HEK293 (cell line): ENCODE results near the gene GPATCH4.

Experiments used
- CTCF ChIA-PET: fragments of 350-600 bp; formaldehyde crosslinking; extraction: SDS; loops from one replicate; lab custom pipeline; 2021; ENCODE audit warnings: antibody characterized with exemption; lab: Yijun Ruan, JAX
- POLR2A ChIA-PET: fragments of 300-600 bp; formaldehyde crosslinking; extraction: SDS; loops from one replicate; lab custom pipeline; 2020; ENCODE audit warnings: antibody characterized with exemption, inconsistent platforms; lab: Yijun Ruan, JAX
- H3K27ac ChIP-seq: fragments of 200-500 bp; sonication (Bioruptor generic); 2 replicates; pipeline ENCODE4 v1.5.1; 2014; ENCODE audit warnings: low read depth, low read length, control low read depth, inconsistent platforms; ENCODE audit errors: extremely low read depth
- H3K36me3 ChIP-seq, 2 experiments: fragments of 200-500 bp in 1 of 2; sonication (Bioruptor generic) in 1 of 2; 1 replicate in 1 of 2; 2 replicates in 1 of 2; pipeline ENCODE4 v1.5.1; 2014 to 2017; ENCODE audit warnings: inconsistent platforms in 2 of 2, low read length in 2 of 2; ENCODE audit not compliant: control insufficient read depth in 2 of 2, insufficient read depth in 1 of 2
- H3K4me1 ChIP-seq: fragments of 200-500 bp; sonication (Bioruptor generic); 2 replicates; pipeline ENCODE4 v1.5.1; 2014; ENCODE audit warnings: mild to moderate bottlenecking, low read length, inconsistent platforms; ENCODE audit not compliant: control insufficient read depth, insufficient read depth
- H3K4me3 ChIP-seq: 2 replicates; pipeline ENCODE4 v1.5.1; 2011; ENCODE audit warnings: low read depth, mild to moderate bottlenecking, control low read depth, low read length, moderate library complexity
- H3K9me3 ChIP-seq: fragments of 200-500 bp; sonication (Bioruptor generic); 2 replicates; pipeline ENCODE4 v1.5.1; 2014; ENCODE audit warnings: low read depth, low read length, inconsistent platforms; ENCODE audit not compliant: control insufficient read depth, insufficient read depth
- GLIS1 ChIP-seq: fragments of 450-650 bp; formaldehyde crosslinking; IDR thresholded peaks from 2 replicates; pipeline ENCODE4 v1.5.1; 2016; ENCODE audit warnings: missing biosample characterization, missing genetic modification characterization
- KLF1 ChIP-seq: fragments of 450-650 bp; formaldehyde crosslinking; IDR thresholded peaks from 2 replicates; pipeline ENCODE4 v1.5.1; 2016; ENCODE audit warnings: missing biosample characterization, missing genetic modification characterization
- ZNF2 ChIP-seq: fragments of 450-650 bp; formaldehyde crosslinking; IDR thresholded peaks from 2 replicates; pipeline ENCODE4 v1.5.1; 2016; ENCODE audit warnings: missing biosample characterization, missing genetic modification characterization
- ZNF248 ChIP-seq: fragments of 450-650 bp; formaldehyde crosslinking; IDR thresholded peaks from 2 replicates; pipeline ENCODE4 v1.5.1; 2017; ENCODE audit warnings: missing biosample characterization, missing genetic modification characterization
- ZNF335 ChIP-seq: fragments of 450-650 bp; formaldehyde crosslinking; conservative IDR thresholded peaks from 2 replicates; pipeline ENCODE4 v1.5.1; 2016; ENCODE audit warnings: missing biosample characterization, missing genetic modification characterization
- ZNF366 ChIP-seq: fragments of 450-650 bp; formaldehyde crosslinking; conservative IDR thresholded peaks from 2 replicates; pipeline ENCODE4 v1.5.1; 2016; ENCODE audit warnings: missing biosample characterization, missing genetic modification characterization
- ZNF555 ChIP-seq: fragments of 450-650 bp; formaldehyde crosslinking; conservative IDR thresholded peaks from 2 replicates; pipeline ENCODE4 v1.5.1; 2017; ENCODE audit warnings: missing biosample characterization, mild to moderate bottlenecking, missing genetic modification characterization, inconsistent platforms
- ZNF654 ChIP-seq: fragments of 450-650 bp; formaldehyde crosslinking; IDR thresholded peaks from 2 replicates; pipeline ENCODE4 v1.5.1; 2016; ENCODE audit warnings: low read depth, missing biosample characterization, missing genetic modification characterization
- ZNF707 ChIP-seq: fragments of 450-650 bp; formaldehyde crosslinking; IDR thresholded peaks from 2 replicates; pipeline ENCODE4 v1.5.1; 2016; ENCODE audit warnings: missing biosample characterization, missing genetic modification characterization
- ZSCAN16 ChIP-seq: fragments of 450-650 bp; formaldehyde crosslinking; IDR thresholded peaks from 2 replicates; pipeline ENCODE4 v1.5.1; 2016; ENCODE audit warnings: missing biosample characterization, missing genetic modification characterization
- ZXDB ChIP-seq: fragments of 450-650 bp; formaldehyde crosslinking; IDR thresholded peaks from 2 replicates; pipeline ENCODE4 v1.5.1; 2016; ENCODE audit warnings: missing biosample characterization, missing genetic modification characterization
- TF ChIP-seq, protein P1 (sequence below): fragments of 450-650 bp; formaldehyde crosslinking; IDR thresholded peaks from 2 replicates; pipeline ENCODE4 v1.5.1; 2016; ENCODE audit warnings: missing biosample characterization, missing genetic modification characterization
- TF ChIP-seq, protein P2 (sequence below): fragments of 450-650 bp; formaldehyde crosslinking; optimal IDR thresholded peaks from 2 replicates; pipeline ENCODE3; 2016; ENCODE audit warnings: missing biosample characterization, mild to moderate bottlenecking, missing genetic modification characterization
- TF ChIP-seq, protein P3 (sequence below): fragments of 450-650 bp; formaldehyde crosslinking; IDR thresholded peaks from 2 replicates; pipeline ENCODE4 v1.5.1; 2017; ENCODE audit warnings: missing biosample characterization, missing genetic modification characterization
- TF ChIP-seq, protein P4 (sequence below): fragments of 450-650 bp; formaldehyde crosslinking; IDR thresholded peaks from 2 replicates; pipeline ENCODE4 v1.5.1; 2016; ENCODE audit warnings: missing biosample characterization, missing genetic modification characterization, borderline replicate concordance
- TF ChIP-seq, protein P5 (sequence below): fragments of 450-650 bp; formaldehyde crosslinking; IDR thresholded peaks from 2 replicates; pipeline ENCODE4 v1.5.1; 2017; ENCODE audit warnings: missing biosample characterization, mild to moderate bottlenecking, missing genetic modification characterization, moderate library complexity

GPATCH4 gene

DNA sequence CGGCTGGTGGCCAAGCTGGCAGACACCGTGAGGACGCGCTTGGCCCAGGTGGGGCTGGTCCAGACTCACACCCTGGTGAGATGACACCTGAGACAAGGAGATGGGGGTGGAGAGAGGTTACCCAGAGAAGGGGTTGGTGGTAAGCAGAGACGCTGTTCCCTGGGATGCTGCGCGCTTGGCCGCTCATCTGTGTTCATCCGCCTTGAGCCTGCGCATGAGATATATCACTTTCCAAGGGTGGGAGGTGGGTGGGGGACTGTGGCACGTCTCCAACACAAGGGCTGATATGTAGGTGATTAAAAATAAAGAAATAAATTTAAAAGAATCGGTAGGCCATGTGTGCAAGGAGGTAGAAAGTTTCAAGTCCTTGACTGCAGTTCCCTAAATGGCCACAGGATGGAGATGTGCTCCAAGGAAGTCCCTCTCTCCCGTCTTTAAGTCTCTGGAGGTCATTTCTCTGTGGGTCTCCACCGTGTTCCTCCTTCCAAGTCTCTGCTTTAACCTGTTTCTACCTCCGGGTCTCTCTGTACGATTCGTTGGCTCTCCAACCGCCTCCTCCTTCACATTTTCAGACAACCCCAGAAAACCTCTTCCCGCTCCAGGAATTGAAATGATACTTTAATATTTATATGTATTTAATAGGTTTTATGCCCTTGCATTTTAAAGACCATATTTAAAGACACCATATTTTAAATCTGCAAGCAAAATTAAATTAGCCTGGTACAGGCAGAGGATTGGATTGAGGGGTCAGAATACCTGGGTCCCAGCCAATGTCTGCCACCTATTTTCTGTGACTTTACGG lies 17.3 kb downstream of the GPATCH4 start:
- no peaks in the 10 kb centered on the region for H3K36me3 ChIP-seq
- POLR2A ChIA-PET, result no interaction called here
- TF ChIP-seq ZNF555, result no peak
- TF ChIP-seq, protein P1, sequence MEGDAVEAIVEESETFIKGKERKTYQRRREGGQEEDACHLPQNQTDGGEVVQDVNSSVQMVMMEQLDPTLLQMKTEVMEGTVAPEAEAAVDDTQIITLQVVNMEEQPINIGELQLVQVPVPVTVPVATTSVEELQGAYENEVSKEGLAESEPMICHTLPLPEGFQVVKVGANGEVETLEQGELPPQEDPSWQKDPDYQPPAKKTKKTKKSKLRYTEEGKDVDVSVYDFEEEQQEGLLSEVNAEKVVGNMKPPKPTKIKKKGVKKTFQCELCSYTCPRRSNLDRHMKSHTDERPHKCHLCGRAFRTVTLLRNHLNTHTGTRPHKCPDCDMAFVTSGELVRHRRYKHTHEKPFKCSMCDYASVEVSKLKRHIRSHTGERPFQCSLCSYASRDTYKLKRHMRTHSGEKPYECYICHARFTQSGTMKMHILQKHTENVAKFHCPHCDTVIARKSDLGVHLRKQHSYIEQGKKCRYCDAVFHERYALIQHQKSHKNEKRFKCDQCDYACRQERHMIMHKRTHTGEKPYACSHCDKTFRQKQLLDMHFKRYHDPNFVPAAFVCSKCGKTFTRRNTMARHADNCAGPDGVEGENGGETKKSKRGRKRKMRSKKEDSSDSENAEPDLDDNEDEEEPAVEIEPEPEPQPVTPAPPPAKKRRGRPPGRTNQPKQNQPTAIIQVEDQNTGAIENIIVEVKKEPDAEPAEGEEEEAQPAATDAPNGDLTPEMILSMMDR (tag by site-specific recombination), result peak; percentile 69
- TF ChIP-seq ZNF335, result 0 out of 2 replicates have a peak, but pooled peaks have one; percentile 24
- TF ChIP-seq ZNF366 (tag by site-specific recombination), result peak; percentile 76
- TF ChIP-seq GLIS1 (tag by site-specific recombination), result peak; percentile 31; the same call in 1 of the 2 replicates
- peak; percentile 90 for TF ChIP-seq ZNF654 (tag by site-specific recombination)
- no peak for TF ChIP-seq KLF1 (tag by site-specific recombination)
- TF ChIP-seq ZNF248 (tag by site-specific recombination), result no peak
- TF ChIP-seq, all 188 proteins: peak for 5
- no peak overlapping the region for H3K4me3 ChIP-seq
- no peaks in the 10 kb centered on the region for H3K9me3 ChIP-seq
- H3K27ac ChIP-seq, result no peak overlapping the region
- H3K4me1 ChIP-seq, result no peaks in the 10 kb centered on the region
- CTCF ChIA-PET, result interaction anchor here (0.6 to 3.3 kb wide), 11 partner anchors 7 to 201 kb away, joined by 3 to 18 read pairs (median 7); partner anchors contain the start of gene NAXE

DNA sequence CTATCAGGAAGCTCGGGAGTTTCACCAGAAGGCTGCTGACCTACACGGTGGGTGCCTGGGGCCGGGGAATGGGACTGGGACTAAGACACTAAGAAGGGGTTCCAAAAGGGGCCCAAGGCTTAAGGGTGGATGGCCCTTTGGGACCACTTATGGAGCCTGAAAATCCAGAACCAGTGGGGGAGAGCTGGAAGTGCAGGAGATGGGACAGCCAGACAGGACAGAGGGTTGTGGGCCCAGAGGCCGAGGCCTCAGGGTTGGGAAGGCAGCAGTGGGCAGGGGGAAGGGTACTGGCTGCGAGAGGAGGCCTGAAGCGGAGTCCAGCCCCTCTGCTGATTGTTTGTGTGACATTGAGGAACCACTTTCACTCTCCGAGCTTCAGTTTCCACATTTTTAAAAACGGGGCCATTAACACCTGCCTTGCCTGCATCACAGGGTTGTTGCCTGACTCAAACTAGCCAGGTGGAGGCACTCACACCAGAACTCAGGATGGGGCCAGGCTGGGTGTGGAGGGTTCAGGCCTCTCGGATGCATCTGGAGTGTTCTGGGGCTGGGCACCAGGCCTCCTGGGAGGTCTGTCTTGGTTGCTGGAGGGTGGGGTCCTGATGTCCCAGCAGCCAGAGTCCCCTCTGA lies 18.8 kb downstream of the GPATCH4 start:
- ChIA-PET CTCF (interaction anchor here (0.7 to 3.7 kb wide), 10 partner anchors 8 to 97 kb away, joined by 3 to 17 read pairs (median 3); partner anchors contain the start of genes GPATCH4, IQGAP3 and NAXE), POLR2A (interaction anchor here (1.5 kb wide), 1 partner anchor 9 kb away, joined by 3 read pairs; the partner anchor contains the start of gene NAXE)
- Histone ChIP-seq H3K4me1 (no peaks in the 10 kb centered on the region), H3K4me3 (no peak overlapping the region), H3K27ac (no peak overlapping the region), H3K36me3 (no peaks in the 10 kb centered on the region), H3K9me3 (no peaks in the 10 kb centered on the region)
- TF ChIP-seq ZNF707 (no peak), ZNF335 (no peak), ZNF2 (tag by site-specific recombination) (no peak), ZSCAN16 (tag by site-specific recombination) (no peak), ZXDB (tag by site-specific recombination) (no peak)
- TF ChIP-seq, protein P2, sequence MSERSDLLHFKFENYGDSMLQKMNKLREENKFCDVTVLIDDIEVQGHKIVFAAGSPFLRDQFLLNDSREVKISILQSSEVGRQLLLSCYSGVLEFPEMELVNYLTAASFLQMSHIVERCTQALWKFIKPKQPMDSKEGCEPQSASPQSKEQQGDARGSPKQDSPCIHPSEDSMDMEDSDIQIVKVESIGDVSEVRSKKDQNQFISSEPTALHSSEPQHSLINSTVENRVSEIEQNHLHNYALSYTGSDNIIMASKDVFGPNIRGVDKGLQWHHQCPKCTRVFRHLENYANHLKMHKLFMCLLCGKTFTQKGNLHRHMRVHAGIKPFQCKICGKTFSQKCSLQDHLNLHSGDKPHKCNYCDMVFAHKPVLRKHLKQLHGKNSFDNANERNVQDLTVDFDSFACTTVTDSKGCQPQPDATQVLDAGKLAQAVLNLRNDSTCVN (tag by site-specific recombination), result no peak
- TF ChIP-seq, protein P3, sequence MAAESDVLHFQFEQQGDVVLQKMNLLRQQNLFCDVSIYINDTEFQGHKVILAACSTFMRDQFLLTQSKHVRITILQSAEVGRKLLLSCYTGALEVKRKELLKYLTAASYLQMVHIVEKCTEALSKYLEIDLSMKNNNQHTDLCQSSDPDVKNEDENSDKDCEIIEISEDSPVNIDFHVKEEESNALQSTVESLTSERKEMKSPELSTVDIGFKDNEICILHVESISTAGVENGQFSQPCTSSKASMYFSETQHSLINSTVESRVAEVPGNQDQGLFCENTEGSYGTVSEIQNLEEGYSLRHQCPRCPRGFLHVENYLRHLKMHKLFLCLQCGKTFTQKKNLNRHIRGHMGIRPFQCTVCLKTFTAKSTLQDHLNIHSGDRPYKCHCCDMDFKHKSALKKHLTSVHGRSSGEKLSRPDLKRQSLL, result no peak
- TF ChIP-seq, protein P4, sequence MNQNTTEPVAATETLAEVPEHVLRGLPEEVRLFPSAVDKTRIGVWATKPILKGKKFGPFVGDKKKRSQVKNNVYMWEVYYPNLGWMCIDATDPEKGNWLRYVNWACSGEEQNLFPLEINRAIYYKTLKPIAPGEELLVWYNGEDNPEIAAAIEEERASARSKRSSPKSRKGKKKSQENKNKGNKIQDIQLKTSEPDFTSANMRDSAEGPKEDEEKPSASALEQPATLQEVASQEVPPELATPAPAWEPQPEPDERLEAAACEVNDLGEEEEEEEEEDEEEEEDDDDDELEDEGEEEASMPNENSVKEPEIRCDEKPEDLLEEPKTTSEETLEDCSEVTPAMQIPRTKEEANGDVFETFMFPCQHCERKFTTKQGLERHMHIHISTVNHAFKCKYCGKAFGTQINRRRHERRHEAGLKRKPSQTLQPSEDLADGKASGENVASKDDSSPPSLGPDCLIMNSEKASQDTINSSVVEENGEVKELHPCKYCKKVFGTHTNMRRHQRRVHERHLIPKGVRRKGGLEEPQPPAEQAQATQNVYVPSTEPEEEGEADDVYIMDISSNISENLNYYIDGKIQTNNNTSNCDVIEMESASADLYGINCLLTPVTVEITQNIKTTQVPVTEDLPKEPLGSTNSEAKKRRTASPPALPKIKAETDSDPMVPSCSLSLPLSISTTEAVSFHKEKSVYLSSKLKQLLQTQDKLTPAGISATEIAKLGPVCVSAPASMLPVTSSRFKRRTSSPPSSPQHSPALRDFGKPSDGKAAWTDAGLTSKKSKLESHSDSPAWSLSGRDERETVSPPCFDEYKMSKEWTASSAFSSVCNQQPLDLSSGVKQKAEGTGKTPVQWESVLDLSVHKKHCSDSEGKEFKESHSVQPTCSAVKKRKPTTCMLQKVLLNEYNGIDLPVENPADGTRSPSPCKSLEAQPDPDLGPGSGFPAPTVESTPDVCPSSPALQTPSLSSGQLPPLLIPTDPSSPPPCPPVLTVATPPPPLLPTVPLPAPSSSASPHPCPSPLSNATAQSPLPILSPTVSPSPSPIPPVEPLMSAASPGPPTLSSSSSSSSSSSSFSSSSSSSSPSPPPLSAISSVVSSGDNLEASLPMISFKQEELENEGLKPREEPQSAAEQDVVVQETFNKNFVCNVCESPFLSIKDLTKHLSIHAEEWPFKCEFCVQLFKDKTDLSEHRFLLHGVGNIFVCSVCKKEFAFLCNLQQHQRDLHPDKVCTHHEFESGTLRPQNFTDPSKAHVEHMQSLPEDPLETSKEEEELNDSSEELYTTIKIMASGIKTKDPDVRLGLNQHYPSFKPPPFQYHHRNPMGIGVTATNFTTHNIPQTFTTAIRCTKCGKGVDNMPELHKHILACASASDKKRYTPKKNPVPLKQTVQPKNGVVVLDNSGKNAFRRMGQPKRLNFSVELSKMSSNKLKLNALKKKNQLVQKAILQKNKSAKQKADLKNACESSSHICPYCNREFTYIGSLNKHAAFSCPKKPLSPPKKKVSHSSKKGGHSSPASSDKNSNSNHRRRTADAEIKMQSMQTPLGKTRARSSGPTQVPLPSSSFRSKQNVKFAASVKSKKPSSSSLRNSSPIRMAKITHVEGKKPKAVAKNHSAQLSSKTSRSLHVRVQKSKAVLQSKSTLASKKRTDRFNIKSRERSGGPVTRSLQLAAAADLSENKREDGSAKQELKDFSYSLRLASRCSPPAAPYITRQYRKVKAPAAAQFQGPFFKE, result no peak
- TF ChIP-seq, protein P5, sequence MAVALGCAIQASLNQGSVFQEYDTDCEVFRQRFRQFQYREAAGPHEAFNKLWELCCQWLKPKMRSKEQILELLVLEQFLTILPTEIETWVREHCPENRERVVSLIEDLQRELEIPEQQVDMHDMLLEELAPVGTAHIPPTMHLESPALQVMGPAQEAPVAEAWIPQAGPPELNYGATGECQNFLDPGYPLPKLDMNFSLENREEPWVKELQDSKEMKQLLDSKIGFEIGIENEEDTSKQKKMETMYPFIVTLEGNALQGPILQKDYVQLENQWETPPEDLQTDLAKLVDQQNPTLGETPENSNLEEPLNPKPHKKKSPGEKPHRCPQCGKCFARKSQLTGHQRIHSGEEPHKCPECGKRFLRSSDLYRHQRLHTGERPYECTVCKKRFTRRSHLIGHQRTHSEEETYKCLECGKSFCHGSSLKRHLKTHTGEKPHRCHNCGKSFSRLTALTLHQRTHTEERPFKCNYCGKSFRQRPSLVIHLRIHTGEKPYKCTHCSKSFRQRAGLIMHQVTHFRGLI (tag by site-specific recombination), result no peak
